Hepatocyte (in vitro differentiated cells): ENCODE measurements around the gene KDM6B. TPM values are rescaled to one million over a fixed set of nuclear protein-coding genes. Genes with fewer than 3 reads are reported as not detected.

Source experiments
- DNase-seq: peaks from one replicate; pipeline ENCODE4 v3.0.0-alpha.2; 2016; ENCODE audit warnings: low spot score
- H2AFZ ChIP-seq: fragments of 200-600 bp; sonication (generic); 2 replicates; pipeline ENCODE4 v1.6.0; 2016; ENCODE audit warnings: antibody characterized with exemption, mild to moderate bottlenecking
- H3K27ac ChIP-seq: fragments of 200-600 bp; sonication (generic); 2 replicates; pipeline ENCODE4 v1.5.1; 2016; ENCODE audit warnings: mild to moderate bottlenecking
- H3K27me3 ChIP-seq: fragments of 200-600 bp; sonication (generic); 2 replicates; pipeline ENCODE4 v1.6.1; 2016
- H3K36me3 ChIP-seq: fragments of 200-600 bp; sonication (generic); replicated peaks from 2 replicates; pipeline ENCODE4 v1.5.1; 2016; ENCODE audit warnings: low read depth; ENCODE audit not compliant: insufficient read depth
- H3K4me1 ChIP-seq: fragments of 200-600 bp; sonication (generic); 2 replicates; pipeline ENCODE4 v1.5.1; 2016; ENCODE audit warnings: mild to moderate bottlenecking, moderate library complexity; ENCODE audit not compliant: insufficient read depth
- H3K4me2 ChIP-seq: fragments of 200-600 bp; sonication (generic); 2 replicates; pipeline ENCODE4 v1.6.0; 2016
- H3K4me3 ChIP-seq: fragments of 200-600 bp; sonication (generic); 2 replicates; pipeline ENCODE4 v1.5.1; 2016; ENCODE audit warnings: mild to moderate bottlenecking
- H3K79me2 ChIP-seq: fragments of 200-600 bp; sonication (generic); 2 replicates; pipeline ENCODE4 v1.6.0; 2017; ENCODE audit warnings: mild to moderate bottlenecking
- H3K9me2 ChIP-seq: fragments of 200-600 bp; sonication (generic); replicated peaks from 2 replicates; pipeline ENCODE4 v1.6.0; 2017; ENCODE audit warnings: mild to moderate bottlenecking; ENCODE audit not compliant: insufficient read depth
- H3K9me3 ChIP-seq: fragments of 200-600 bp; sonication (generic); 2 replicates; pipeline ENCODE4 v1.5.1; 2016; ENCODE audit warnings: low read depth, mild to moderate bottlenecking
- H4K20me1 ChIP-seq: fragments of 200-600 bp; sonication (generic); 2 replicates; pipeline ENCODE4 v1.6.0; 2016; ENCODE audit warnings: mild to moderate bottlenecking; ENCODE audit not compliant: insufficient read depth, poor library complexity, severe bottlenecking
- EZH2 ChIP-seq: fragments of 200-600 bp; sonication (generic); IDR thresholded peaks from 2 replicates; pipeline ENCODE4 v1.6.1; 2016; ENCODE audit warnings: antibody characterized with exemption, mild to moderate bottlenecking, borderline replicate concordance
- EZH2phosphoT487 ChIP-seq: fragments of 200-600 bp; sonication (generic); IDR thresholded peaks from one replicate; pipeline ENCODE4 v1.6.1; 2018; ENCODE audit warnings: antibody characterized with exemption, mild to moderate bottlenecking, low read depth, moderate library complexity; ENCODE audit not compliant: unreplicated experiment, severe bottlenecking
- WGBS: methylation state at CpG from one replicate; pipeline ENCODE4 v1.1.6; 2016; ENCODE audit warnings: low lambda C conversion rate; ENCODE audit errors: missing lambda C conversion rate; 5-methylcytosine and 5-hydroxymethylcytosine counted together
- polyA plus RNA-seq: library from polyadenylated mRNA; unstranded; fragments of >200 nt; fragmentation: Nextera tagmentation; extraction: Ambion mirVana; gene quantifications from 2 replicates; pipeline ENCODE4 v1.2.1, GENCODE V29; 2016
- total RNA-seq: library from RNA; depleted of rRNA; stranded (reverse); fragments of >200 nt; gene quantifications from 2 replicates; pipeline ENCODE4 v1.2.3, GENCODE V29; 2014
- TF ChIP-seq, protein P1 (sequence below): fragments of 200-600 bp; sonication (generic); IDR thresholded peaks from 2 replicates; pipeline ENCODE4 v1.5.1; 2016; ENCODE audit warnings: antibody characterized with exemption, mild to moderate bottlenecking; ENCODE audit not compliant: poor library complexity

Gene KDM6B
- total and polyA plus RNA-seq, 2 experiments from 2014 or later = 5.9 to 10.2 TPM

DNA sequence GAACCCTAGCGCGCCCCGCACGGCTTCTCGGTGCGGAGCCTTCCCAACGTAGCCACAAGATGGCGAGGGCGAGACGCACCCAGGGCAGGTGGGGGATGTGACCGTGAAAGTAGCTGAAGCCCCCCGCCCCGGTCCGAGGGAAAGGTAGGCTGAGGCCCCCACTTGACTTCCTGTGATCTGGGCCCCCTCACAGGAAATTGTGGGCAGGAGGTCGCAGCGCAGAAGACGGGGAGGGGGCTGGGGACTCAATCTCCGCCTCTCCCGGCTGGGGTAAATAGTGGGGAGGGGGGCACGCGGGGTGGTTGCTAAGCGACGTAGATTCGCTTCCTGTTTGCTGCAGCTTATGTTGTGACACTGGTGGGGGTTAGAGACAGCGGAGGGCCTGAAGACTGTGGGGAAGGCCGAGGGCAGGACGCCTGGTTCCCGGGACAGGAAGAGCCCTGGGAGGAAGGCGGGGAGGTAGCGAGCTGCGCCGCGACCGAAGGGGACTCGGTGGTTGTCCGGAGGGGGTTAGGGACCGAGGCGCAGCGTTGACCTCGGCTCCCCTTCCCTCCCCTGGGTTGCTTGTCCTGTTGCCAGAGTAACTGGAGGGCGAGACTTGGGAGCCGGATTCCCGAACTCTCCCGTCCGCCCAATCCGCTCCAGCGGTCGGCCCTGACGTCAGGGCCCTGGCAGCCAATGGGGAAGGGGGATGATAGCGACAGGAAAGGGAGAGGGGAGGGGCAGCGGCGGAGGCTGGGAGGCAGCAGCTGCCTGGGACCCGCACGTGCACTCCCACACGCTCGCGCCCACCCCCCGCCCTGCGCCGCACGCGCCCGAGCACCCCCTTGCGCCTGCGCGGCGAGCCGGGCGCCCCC, 1.2 kb downstream of the KDM6B start:
- Histone ChIP-seq H3K9me3 (no peaks in the 10 kb centered on the region), H3K27ac (peak overlapping the region; percentile 98), H3K4me3 (peak overlapping the region; percentile 58), H3K27me3 (no peaks in the 10 kb centered on the region), H4K20me1 (peaks cover 15% of the 10 kb centered on the region), H3K79me2 (peaks cover 25% of the 10 kb centered on the region), H3K4me2 (peak overlapping the region; percentile 94), H3K9me2 (no peaks in the 10 kb centered on the region), H2AFZ (no peak overlapping the region), H3K36me3 (no peaks in the 10 kb centered on the region), H3K4me1 (peaks cover 24% of the 10 kb centered on the region)
- TF ChIP-seq EZH2phosphoT487 = no peak
- TF ChIP-seq, protein P1, sequence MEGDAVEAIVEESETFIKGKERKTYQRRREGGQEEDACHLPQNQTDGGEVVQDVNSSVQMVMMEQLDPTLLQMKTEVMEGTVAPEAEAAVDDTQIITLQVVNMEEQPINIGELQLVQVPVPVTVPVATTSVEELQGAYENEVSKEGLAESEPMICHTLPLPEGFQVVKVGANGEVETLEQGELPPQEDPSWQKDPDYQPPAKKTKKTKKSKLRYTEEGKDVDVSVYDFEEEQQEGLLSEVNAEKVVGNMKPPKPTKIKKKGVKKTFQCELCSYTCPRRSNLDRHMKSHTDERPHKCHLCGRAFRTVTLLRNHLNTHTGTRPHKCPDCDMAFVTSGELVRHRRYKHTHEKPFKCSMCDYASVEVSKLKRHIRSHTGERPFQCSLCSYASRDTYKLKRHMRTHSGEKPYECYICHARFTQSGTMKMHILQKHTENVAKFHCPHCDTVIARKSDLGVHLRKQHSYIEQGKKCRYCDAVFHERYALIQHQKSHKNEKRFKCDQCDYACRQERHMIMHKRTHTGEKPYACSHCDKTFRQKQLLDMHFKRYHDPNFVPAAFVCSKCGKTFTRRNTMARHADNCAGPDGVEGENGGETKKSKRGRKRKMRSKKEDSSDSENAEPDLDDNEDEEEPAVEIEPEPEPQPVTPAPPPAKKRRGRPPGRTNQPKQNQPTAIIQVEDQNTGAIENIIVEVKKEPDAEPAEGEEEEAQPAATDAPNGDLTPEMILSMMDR = peak; percentile 87
- WGBS = 2% methylated on average over 44 of the region's 69 CpGs
- peak; percentile 99 for DNase-seq

DNA sequence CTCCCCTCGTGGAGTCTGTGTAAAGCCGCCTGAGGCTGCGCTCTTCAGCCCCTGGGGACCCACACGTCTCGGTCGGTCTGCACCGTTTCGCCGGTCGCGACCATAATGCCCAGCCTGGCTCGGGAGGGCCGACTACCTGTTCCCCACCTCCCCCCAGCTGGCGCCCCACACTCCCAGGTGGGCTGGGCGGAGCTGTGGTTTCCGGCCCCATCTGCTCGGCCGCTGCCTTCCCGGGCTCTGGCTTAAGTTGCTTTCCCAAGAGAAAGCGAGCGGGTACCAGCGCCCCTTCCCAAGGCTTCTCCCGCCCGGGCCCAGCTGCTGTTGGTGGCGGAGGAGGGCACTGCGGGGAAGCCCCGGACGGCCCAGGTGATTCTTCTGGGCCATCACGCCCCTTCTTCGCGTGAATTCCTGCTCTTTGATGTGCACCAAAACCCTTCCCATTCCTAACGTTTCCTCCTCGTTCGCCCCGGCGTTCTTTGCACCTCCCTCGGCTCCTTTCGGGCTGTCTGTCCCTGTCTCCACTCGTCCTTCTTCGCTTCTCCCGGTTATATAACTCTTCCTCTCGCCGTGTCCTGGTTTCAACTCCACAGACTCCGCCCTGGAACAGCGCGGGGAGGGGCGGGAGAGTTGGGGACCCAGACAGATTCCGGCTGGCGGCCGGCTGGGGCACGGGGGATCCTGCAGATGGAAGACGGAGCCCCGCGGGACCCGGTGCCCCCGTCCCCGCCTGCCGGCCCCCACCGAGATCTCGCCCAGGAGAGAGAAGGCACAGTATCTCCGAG, 2.0 kb downstream of the KDM6B start:
- Histone ChIP-seq H2AFZ (peak overlapping the region; percentile 6), H3K36me3 (no peaks in the 10 kb centered on the region), H3K9me2 (no peaks in the 10 kb centered on the region), H4K20me1 (peaks cover 22% of the 10 kb centered on the region), H3K79me2 (peaks cover 34% of the 10 kb centered on the region), H3K9me3 (no peaks in the 10 kb centered on the region), H3K4me1 (peaks cover 32% of the 10 kb centered on the region), H3K4me2 (peak overlapping the region; percentile 94), H3K27me3 (no peaks in the 10 kb centered on the region), H3K27ac (peak overlapping the region; percentile 98), H3K4me3 (peak overlapping the region; percentile 58)
- DNase-seq = no peak
- under 1% methylated on average over 32 of the region's 61 CpGs for WGBS
- no peak for TF ChIP-seq EZH2phosphoT487
- no peak for TF ChIP-seq EZH2
- TF ChIP-seq, protein P1 = no peak

DNA sequence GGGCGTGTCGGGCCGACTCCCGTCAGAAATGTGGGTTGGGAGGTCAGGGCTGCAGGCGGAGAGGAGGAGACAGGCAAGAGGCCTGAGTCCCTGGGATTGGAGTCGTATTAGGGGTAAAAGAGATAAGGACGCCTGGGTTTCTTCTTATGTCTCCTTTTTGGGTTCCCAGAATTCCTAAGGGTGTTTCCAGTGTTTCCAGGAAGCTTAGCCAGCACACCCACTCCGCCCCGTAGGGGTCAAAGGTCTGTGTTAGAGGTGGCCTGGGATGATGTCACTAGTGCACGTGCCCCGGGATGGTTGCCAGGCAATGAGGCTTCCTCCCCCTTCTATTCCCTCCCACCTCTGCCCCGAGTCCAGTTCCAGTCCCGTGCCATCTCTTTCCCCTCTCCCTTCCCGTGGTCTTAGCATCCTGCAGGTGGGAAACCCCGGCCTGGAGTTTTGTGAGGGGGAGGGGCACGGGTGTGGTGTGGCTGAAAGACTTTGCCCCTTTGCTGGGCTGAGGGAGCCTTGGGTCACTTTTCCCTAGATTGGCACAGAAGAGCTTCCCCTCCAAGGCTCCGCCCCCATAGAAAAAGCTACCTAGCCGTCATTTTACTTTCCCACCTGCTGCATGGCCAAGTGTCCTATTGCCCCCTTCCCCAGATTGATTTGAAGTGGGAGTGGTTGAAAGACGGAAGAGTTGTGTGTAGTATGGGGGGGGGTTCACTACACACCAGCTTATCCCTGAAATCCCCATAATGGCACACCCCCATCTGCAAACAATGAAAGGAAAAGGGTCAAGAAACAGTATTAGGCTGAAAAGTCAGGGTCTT, 2.8 kb downstream of the KDM6B start:
- Histone ChIP-seq H3K9me2 (no peaks in the 10 kb centered on the region), H2AFZ (peak overlapping the region; percentile 6), H3K27ac (peak overlapping the region; percentile 99), H3K79me2 (peaks cover 37% of the 10 kb centered on the region), H3K36me3 (no peaks in the 10 kb centered on the region), H3K4me3 (peak overlapping the region; percentile 58), H3K4me1 (peaks cover 36% of the 10 kb centered on the region), H4K20me1 (peaks cover 25% of the 10 kb centered on the region), H3K9me3 (no peaks in the 10 kb centered on the region), H3K4me2 (peak overlapping the region; percentile 94), H3K27me3 (no peaks in the 10 kb centered on the region)
- 0% methylated on average over 18 of the region's 19 CpGs for WGBS
- no peak for TF ChIP-seq EZH2
- TF ChIP-seq, protein P1 = no peak
- no peak for TF ChIP-seq EZH2phosphoT487
- peak; percentile 98 for DNase-seq
